ENCODE data around the gene ITGB1. TPM values are rescaled to one million over a fixed set of nuclear protein-coding genes. Genes with fewer than 3 reads are reported as not detected.
"Not testable (repeated sequence)": the region's sequence is repeated elsewhere in the genome, so short reads cannot be mapped to it uniquely, and the experiment has no call there.

The ITGB1 gene
- total RNA-seq, 1 donor from 2014 or later = 193 TPM

GRCh38 chr10:32906595-32906994, 51.4 kb downstream of the ITGB1 start:
- H3K27ac ChIP-seq = no peak overlapping the region
- DNase-seq (ENCODE audit: extremely low spot score in 2 of 2) = no peak
- H3K9me3 ChIP-seq = no peaks in the 10 kb centered on the region
- intact Hi-C loops (cut with DNase I) = no loop called here
- no peaks in the 10 kb centered on the region for H3K4me1 ChIP-seq
- no peaks in the 10 kb centered on the region for H3K27me3 ChIP-seq
- TF ChIP-seq POLR2AphosphoS5 (IDR thresholded peaks at IDR 0.05; ENCODE audit: insufficient read depth in 1 of 2, low read depth in 1 of 2) (no peak), POLR2A (IDR thresholded peaks at IDR 0.05) (no peak)
- TF ChIP-seq, protein P1, sequence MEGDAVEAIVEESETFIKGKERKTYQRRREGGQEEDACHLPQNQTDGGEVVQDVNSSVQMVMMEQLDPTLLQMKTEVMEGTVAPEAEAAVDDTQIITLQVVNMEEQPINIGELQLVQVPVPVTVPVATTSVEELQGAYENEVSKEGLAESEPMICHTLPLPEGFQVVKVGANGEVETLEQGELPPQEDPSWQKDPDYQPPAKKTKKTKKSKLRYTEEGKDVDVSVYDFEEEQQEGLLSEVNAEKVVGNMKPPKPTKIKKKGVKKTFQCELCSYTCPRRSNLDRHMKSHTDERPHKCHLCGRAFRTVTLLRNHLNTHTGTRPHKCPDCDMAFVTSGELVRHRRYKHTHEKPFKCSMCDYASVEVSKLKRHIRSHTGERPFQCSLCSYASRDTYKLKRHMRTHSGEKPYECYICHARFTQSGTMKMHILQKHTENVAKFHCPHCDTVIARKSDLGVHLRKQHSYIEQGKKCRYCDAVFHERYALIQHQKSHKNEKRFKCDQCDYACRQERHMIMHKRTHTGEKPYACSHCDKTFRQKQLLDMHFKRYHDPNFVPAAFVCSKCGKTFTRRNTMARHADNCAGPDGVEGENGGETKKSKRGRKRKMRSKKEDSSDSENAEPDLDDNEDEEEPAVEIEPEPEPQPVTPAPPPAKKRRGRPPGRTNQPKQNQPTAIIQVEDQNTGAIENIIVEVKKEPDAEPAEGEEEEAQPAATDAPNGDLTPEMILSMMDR (IDR thresholded peaks at IDR 0.05) = no peak
- peaks cover 0 to 71% of the 10 kb centered on the region in 2 donors for H3K36me3 ChIP-seq
- no peak overlapping the region for H3K4me3 ChIP-seq

GRCh38 chr10:32905466-32905865, 52.6 kb downstream of the ITGB1 start:
- H3K27me3 ChIP-seq = no peaks in the 10 kb centered on the region
- TF ChIP-seq POLR2A (IDR thresholded peaks at IDR 0.05) (no peak), POLR2AphosphoS5 (IDR thresholded peaks at IDR 0.05; ENCODE audit: insufficient read depth in 1 of 2, low read depth in 1 of 2) (no peak)
- TF ChIP-seq, protein P1 (IDR thresholded peaks at IDR 0.05) = no peak
- H3K36me3 ChIP-seq = peaks cover 0 to 60% of the 10 kb centered on the region in 2 donors
- H3K27ac ChIP-seq = no peak overlapping the region
- no peak overlapping the region for H3K4me3 ChIP-seq
- H3K4me1 ChIP-seq = no peaks in the 10 kb centered on the region
- intact Hi-C loops (cut with DNase I) = no loop called here
- no peak for DNase-seq (ENCODE audit: extremely low spot score in 2 of 2)
- H3K9me3 ChIP-seq = no peaks in the 10 kb centered on the region

GRCh38 chr10:32901815-32902214, 56.2 kb downstream of the ITGB1 start:
- no peak for DNase-seq (ENCODE audit: extremely low spot score in 2 of 2)
- Histone ChIP-seq H3K9me3 (no peaks in the 10 kb centered on the region), H3K4me1 (no peaks in the 10 kb centered on the region), H3K36me3 (peaks cover 0 to 32% of the 10 kb centered on the region in 2 donors), H3K4me3 (no peak overlapping the region), H3K27me3 (no peaks in the 10 kb centered on the region), H3K27ac (no peak overlapping the region)
- TF ChIP-seq, protein P1 (IDR thresholded peaks at IDR 0.05) = no peak
- TF ChIP-seq POLR2A (IDR thresholded peaks at IDR 0.05) = no peak
- no peak for TF ChIP-seq POLR2AphosphoS5 (IDR thresholded peaks at IDR 0.05; ENCODE audit: insufficient read depth in 1 of 2, low read depth in 1 of 2)
- intact Hi-C loops (cut with DNase I) = no loop called here

DNA sequence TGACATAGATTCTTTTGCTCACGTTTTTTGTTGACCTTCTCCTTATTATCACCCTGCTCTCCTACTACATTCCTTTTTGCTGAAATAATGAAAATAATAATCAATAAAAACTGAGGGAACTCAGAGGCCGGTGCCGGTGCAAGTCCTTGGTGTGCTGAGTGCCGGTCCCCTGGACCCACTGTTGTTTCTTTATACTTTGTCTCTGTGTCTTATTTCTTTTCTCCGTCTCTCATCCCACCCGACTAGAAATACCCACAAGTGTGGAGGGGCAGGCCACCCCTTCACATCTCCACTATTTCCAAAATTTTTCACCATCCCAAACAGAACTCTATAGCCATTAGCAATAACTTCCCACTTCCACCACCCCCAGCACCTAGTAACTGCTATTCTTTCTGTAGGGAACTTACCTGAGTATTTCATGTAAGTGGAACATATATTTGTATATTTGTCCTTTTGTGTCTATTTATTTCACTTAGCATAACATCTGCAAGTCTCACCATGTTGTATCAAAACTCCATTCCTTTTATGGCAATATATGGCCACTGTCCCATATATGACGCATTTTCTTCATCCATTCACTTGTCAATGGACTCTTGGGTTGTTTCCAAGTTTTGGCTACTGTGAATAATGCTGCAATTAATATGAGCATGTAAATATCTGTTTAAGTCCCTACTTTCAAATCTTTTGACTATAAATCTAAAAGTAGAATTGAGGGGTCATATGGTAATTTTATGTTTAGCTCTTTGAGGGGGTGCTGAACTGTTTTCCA, 62.6 kb downstream of the ITGB1 start:
- H3K27ac ChIP-seq; DNase-seq (ENCODE audit: extremely low spot score in 2 of 2); H3K9me3 ChIP-seq; intact Hi-C loops (cut with DNase I); H3K27me3 ChIP-seq; H3K4me3 ChIP-seq; H3K4me1 ChIP-seq; H3K36me3 ChIP-seq: not testable (repeated sequence)

DNA sequence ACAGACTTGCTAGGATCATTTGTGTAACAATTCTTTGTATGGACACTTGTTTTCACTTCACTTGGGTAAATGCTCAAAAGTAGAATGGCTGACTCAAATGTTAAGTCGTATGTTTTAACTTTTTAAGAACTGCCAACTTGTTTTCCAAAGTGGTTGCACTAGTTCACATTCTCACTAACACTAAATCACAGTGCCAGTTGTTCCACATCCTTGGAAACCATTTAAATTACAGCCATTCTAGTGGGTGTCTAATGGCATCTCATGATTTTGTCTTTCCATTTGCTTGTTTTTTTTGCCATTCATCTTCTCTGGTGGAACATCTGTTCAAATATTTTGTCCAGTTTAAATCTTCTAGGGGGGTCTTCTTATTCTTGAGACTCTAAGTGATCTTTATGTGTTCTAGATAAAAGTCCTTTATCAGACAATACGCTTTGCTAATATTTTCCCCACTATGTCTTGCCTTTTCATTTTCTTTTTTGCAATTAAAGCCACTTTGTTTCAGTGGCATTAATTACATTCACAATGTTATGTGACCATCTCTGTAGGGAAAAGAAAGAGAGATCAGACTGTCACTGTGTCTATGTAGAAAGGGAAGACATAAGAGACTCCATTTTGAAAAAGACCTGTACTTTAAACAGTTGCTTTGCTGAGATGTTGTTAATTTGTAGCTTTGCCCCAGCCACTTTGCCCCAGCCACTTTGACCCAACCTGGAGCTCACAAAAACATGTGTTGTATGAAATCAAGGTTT, 63.9 kb downstream of the ITGB1 start:
- TF ChIP-seq POLR2AphosphoS5 (IDR thresholded peaks at IDR 0.05; ENCODE audit: insufficient read depth in 1 of 2, low read depth in 1 of 2) = no peak
- TF ChIP-seq, protein P1 (IDR thresholded peaks at IDR 0.05) = no peak
- no peak for TF ChIP-seq POLR2A (IDR thresholded peaks at IDR 0.05)
- no peaks in the 10 kb centered on the region for H3K9me3 ChIP-seq
- H3K27ac ChIP-seq = no peak overlapping the region
- DNase-seq (ENCODE audit: extremely low spot score in 2 of 2) = no peak
- H3K36me3 ChIP-seq = peaks cover 0 to 9% of the 10 kb centered on the region in 2 donors
- intact Hi-C loops (cut with DNase I) = no loop called here
- no peaks in the 10 kb centered on the region for H3K27me3 ChIP-seq
- H3K4me3 ChIP-seq = no peak overlapping the region
- H3K4me1 ChIP-seq = no peaks in the 10 kb centered on the region
